HCT116 (cell line): ENCODE results near the gene CD93.

Experiments used
- EZH2 ChIP-seq: fragments of 200-600 bp; sonication (generic); IDR thresholded peaks from 2 replicates; pipeline ENCODE4 v1.6.1; 2017; ENCODE audit warnings: antibody characterized with exemption, mixed run types
- EZH2phosphoT487 ChIP-seq: fragments of 200-600 bp; IDR thresholded peaks from 2 replicates; pipeline ENCODE4 v1.6.1; 2018; ENCODE audit warnings: antibody characterized with exemption, borderline replicate concordance
- POLR2A ChIP-seq: IDR thresholded peaks from 2 replicates; pipeline ENCODE4 v1.7.0; 2011; ENCODE audit warnings: borderline replicate concordance; ENCODE audit not compliant: insufficient read depth, insufficient read length; ENCODE audit errors: extremely low read depth
- POLR2AphosphoS5 ChIP-seq: IDR thresholded peaks from 2 replicates; pipeline ENCODE4 v1.6.1; 2011; ENCODE audit warnings: mild to moderate bottlenecking, low read depth, low read length, moderate library complexity
- RAD21 ChIP-seq: IDR thresholded peaks from 2 replicates; pipeline ENCODE4 v1.6.1; 2012; ENCODE audit warnings: low read depth, mild to moderate bottlenecking
- SRF ChIP-seq: IDR thresholded peaks from 2 replicates; pipeline ENCODE4 v1.6.1; 2012; ENCODE audit warnings: low read depth
- TF ChIP-seq, protein P1 (sequence below), 3 experiments: fragments of 200-600 bp in 1 of 3; sonication (generic) in 1 of 3; IDR thresholded peaks in 2 of 3; conservative IDR thresholded peaks in 1 of 3; 2 replicates each; pipeline ENCODE4 v1.5.1; 2012 to 2017; ENCODE audit warnings: low read depth in 2 of 3, low read length in 2 of 3, antibody characterized with exemption in 1 of 3, borderline replicate concordance in 1 of 3, control low read depth in 1 of 3, mild to moderate bottlenecking in 1 of 3, mixed read lengths in 1 of 3, mixed run types in 1 of 3, moderate library complexity in 1 of 3; ENCODE audit not compliant: insufficient read depth in 1 of 3
- TF ChIP-seq, protein P2 (sequence below): IDR thresholded peaks from 2 replicates; pipeline ENCODE4 v1.6.1; 2011; ENCODE audit warnings: mild to moderate bottlenecking, low read length, moderate library complexity; ENCODE audit not compliant: insufficient replicate concordance; ENCODE audit errors: extremely low read depth

DNA sequence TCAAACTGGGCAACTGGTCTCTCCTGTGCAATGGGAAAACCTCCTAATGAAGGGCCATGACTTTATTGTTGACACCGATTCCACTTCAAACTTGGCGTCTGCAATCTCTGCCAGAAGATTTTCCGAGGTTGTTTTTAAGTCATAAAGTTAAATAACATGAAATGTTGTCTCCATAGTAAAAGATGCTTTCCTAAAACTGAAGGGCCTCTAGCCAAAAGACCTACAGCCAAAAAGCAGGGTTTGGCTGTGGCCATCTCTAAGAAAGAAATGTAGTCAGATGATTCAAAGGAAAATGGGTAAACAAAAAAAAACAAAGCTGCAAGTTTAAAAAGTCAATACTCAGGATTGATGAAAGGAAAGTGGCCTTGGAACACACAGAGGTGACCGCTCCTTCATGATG is 14.1 kb downstream of the CD93 start:
- TF ChIP-seq, protein P1, sequence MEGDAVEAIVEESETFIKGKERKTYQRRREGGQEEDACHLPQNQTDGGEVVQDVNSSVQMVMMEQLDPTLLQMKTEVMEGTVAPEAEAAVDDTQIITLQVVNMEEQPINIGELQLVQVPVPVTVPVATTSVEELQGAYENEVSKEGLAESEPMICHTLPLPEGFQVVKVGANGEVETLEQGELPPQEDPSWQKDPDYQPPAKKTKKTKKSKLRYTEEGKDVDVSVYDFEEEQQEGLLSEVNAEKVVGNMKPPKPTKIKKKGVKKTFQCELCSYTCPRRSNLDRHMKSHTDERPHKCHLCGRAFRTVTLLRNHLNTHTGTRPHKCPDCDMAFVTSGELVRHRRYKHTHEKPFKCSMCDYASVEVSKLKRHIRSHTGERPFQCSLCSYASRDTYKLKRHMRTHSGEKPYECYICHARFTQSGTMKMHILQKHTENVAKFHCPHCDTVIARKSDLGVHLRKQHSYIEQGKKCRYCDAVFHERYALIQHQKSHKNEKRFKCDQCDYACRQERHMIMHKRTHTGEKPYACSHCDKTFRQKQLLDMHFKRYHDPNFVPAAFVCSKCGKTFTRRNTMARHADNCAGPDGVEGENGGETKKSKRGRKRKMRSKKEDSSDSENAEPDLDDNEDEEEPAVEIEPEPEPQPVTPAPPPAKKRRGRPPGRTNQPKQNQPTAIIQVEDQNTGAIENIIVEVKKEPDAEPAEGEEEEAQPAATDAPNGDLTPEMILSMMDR (IDR thresholded peaks at IDR 0.05 in 2 of 3, conservative IDR thresholded peaks at IDR 0.05 in 1 of 3; ENCODE audit: borderline replicate concordance in 1 of 3, insufficient read depth in 1 of 3, low read depth in 2 of 3, low read length in 2 of 3): no peak
- no peak for TF ChIP-seq SRF
- no peak for TF ChIP-seq POLR2AphosphoS5
- TF ChIP-seq, protein P2, sequence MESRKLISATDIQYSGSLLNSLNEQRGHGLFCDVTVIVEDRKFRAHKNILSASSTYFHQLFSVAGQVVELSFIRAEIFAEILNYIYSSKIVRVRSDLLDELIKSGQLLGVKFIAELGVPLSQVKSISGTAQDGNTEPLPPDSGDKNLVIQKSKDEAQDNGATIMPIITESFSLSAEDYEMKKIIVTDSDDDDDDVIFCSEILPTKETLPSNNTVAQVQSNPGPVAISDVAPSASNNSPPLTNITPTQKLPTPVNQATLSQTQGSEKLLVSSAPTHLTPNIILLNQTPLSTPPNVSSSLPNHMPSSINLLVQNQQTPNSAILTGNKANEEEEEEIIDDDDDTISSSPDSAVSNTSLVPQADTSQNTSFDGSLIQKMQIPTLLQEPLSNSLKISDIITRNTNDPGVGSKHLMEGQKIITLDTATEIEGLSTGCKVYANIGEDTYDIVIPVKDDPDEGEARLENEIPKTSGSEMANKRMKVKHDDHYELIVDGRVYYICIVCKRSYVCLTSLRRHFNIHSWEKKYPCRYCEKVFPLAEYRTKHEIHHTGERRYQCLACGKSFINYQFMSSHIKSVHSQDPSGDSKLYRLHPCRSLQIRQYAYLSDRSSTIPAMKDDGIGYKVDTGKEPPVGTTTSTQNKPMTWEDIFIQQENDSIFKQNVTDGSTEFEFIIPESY: no peak
- no peak for TF ChIP-seq EZH2phosphoT487
- TF ChIP-seq RAD21: no peak
- TF ChIP-seq EZH2: no peak
- TF ChIP-seq POLR2A: no peak
